Mucosa of stomach (tissue), 1 donor: ENCODE measurements around the gene CLIP4.

Experiments
- H3K27me3 ChIP-seq: one replicate; pipeline ENCODE4 v1.7.0; 2013; ENCODE audit warnings: mild to moderate bottlenecking, low read length; ENCODE audit not compliant: control insufficient read depth, insufficient read depth
- H3K36me3 ChIP-seq: one replicate; pipeline ENCODE4 v1.7.0; 2013; ENCODE audit warnings: low read length; ENCODE audit not compliant: control insufficient read depth, insufficient read depth
- H3K4me1 ChIP-seq: one replicate; pipeline ENCODE4 v1.7.0; 2013; ENCODE audit warnings: mild to moderate bottlenecking, low read length; ENCODE audit not compliant: control insufficient read depth, insufficient read depth
- H3K4me3 ChIP-seq: one replicate; pipeline ENCODE4 v1.7.0; 2013; ENCODE audit warnings: low read length
- H3K9ac ChIP-seq: one replicate; pipeline ENCODE4 v1.7.0; 2013; ENCODE audit warnings: mild to moderate bottlenecking, low read length, moderate library complexity
- H3K9me3 ChIP-seq: one replicate; pipeline ENCODE4 v1.7.0; 2013; ENCODE audit warnings: mild to moderate bottlenecking, low read length, moderate library complexity; ENCODE audit not compliant: control insufficient read depth
- donor health status: Pancreatic carcinoma.

The CLIP4 gene

DNA sequence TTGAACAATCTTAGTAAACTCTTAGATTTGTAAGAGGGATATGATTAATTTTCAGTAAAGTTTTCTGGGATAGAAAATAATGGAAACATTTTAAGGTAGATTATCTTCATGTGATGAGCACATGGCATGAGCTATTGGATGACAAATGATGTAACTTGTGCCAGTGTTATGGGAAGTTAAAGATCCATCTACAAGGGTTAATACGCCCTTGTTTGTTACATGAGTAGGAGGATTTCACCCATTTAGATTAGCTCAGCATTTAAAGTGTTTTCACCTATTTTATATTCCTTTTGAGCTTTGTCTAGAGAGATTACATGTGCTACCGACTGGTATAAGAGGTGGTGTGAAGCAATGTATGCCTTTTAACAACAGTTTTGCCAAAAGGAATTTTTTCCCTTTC is 5.6 kb downstream of the CLIP4 start:
- Histone ChIP-seq H3K9ac (no peak overlapping the region), H3K9me3 (no peaks in the 10 kb centered on the region)

DNA sequence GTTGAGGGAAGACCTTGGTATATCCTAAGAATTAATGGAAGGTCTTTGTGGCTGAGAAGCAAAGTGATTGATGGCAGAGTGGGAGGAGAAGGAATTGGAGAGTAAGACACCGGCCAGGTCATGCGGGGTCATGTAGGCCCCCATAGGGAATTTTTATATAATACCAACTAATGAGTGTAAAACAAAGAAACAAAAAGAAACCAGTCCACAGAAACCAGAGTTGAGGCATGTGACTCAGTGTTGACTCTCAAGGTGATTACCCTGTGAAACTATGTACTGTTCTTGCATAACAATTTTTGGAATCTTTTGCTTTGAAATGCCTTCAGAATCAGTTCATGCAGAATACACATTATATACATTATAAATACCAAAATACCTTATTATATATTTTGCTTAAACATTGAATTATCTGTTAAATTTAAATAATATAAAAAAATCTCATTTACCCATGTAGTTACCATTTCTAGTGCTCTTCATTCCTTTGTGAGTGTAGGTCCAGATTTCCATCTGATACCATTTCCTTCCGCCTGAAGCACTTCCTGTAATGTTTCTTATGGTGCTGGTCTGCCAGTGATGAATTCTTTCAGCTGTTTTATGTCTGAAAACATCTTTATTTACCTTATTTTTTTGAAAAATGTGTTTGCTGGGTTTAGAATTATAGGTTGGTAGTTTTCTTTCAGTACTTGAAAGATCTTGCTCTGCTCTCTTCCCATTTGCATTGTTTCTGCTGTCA is 8.6 kb downstream of the CLIP4 start:
- Histone ChIP-seq H3K4me1 (no peaks in the 10 kb centered on the region), H3K27me3 (no peaks in the 10 kb centered on the region), H3K36me3 (no peaks in the 10 kb centered on the region)

More for the DNA sequence above, 5.6 kb downstream of the CLIP4 start:
- Histone ChIP-seq H3K4me3 (no peak overlapping the region), H3K27me3 (no peaks in the 10 kb centered on the region), H3K36me3 (no peaks in the 10 kb centered on the region), H3K4me1 (peaks cover 12% of the 10 kb centered on the region)

DNA sequence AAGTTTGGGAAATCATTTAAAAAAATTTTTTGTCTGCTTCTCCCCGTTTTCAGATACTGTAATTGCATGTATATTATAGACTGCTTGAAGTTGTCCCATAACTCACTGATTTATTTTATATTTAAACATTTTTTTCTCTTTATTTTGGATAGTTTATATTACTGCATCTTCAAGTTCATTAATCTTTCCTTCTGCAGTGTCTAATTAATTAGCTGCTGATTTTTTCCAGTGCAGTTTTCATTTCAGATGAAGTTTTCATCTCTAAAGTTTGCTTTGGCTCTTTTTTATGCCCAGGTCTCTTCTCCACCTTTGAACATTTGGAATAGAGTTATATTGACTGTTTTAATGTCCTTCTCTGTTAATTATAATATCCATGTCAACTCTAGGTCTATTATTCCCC is 9.3 kb downstream of the CLIP4 start:
- Histone ChIP-seq H3K4me1 (peaks cover 2% of the 10 kb centered on the region), H3K4me3 (no peak overlapping the region), H3K9me3 (no peaks in the 10 kb centered on the region), H3K36me3 (no peaks in the 10 kb centered on the region), H3K9ac (no peak overlapping the region), H3K27me3 (no peaks in the 10 kb centered on the region)

More for the DNA sequence above, 8.6 kb downstream of the CLIP4 start:
- Histone ChIP-seq H3K9me3 (no peaks in the 10 kb centered on the region), H3K4me3 (no peak overlapping the region), H3K9ac (no peak overlapping the region)

DNA sequence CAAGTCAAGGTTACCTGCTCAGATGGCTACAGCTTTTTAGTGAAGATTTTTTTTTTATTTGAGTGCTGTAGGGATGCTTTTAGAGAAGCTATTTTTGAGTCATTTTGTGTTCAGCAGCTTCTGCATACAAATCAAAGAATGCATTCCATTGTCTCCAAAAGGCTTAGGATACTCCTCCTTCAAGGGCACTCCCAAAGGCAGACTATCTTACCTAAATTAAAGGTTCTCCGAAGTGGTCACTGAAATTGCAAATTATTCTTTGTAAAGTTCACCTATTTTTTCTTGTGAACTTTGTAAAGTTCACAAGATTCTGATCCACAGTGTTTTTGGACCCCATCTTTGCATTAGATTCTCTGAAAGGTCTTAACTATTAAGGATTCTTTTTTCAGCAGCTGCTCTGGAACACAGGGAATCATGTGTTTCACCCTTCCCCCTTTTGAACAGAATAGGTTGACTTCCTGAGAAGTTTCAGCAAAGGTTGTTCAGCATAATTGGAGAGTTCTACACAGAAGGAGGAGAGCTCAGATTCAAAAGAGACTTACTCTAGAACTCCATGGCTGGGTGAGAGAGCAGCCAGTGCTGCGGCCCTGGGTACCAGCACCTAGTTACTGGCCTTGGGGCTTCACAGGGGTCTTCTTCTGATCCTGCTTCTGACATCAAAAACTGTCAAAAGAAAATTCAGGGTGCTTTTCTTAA is 14.5 kb downstream of the CLIP4 start:
- H3K4me3 ChIP-seq = no peak overlapping the region
- no peak overlapping the region for H3K9ac ChIP-seq
- no peaks in the 10 kb centered on the region for H3K36me3 ChIP-seq
- H3K27me3 ChIP-seq = no peaks in the 10 kb centered on the region
- no peaks in the 10 kb centered on the region for H3K9me3 ChIP-seq
- peaks cover 13% of the 10 kb centered on the region for H3K4me1 ChIP-seq

DNA sequence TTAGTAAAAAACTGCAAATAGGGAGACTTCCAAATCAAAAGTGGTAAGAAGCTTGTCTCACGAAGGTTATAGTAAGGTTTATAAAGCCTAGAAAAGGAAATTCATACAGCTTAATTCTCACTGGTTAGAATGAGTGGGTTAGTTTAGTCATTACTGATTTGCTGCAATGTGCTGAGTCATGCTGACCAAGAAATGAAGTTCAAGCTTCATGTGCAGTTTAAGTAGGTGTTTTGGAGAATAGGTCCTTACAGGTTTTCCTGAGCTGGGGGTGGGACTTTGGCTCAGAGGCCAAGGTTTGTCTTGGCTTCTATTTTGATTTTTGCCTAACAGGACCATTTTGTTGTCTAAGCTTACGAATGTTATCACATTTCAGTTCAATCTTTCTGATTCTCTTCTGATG is 15.1 kb downstream of the CLIP4 start:
- Histone ChIP-seq H3K9ac (no peak overlapping the region), H3K4me3 (no peak overlapping the region), H3K27me3 (no peaks in the 10 kb centered on the region), H3K4me1 (peaks cover 13% of the 10 kb centered on the region), H3K36me3 (no peaks in the 10 kb centered on the region), H3K9me3 (no peaks in the 10 kb centered on the region)

DNA sequence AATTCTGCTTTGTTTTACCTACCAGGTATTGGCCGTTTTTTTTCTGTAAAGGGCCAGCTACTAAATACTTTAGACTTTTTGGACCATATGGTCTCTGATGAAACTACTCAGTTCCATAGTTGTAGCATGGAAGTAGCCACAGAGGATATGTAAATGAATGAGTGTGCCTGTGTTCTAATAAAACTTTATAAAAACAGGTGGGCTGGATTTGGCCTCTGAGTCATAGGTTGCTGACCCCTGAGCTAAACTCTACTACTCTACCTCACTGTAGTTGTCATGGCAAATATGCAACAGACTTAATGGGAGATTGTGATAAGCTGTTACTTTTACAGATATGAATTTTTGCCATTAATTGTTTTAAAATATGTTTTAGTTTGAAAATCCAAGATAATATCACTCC is 19.7 kb downstream of the CLIP4 start:
- peaks cover 6% of the 10 kb centered on the region for H3K4me1 ChIP-seq
- H3K27me3 ChIP-seq = no peaks in the 10 kb centered on the region
- H3K9me3 ChIP-seq = no peaks in the 10 kb centered on the region
- no peaks in the 10 kb centered on the region for H3K36me3 ChIP-seq
- H3K4me3 ChIP-seq = no peak overlapping the region
- H3K9ac ChIP-seq = no peak overlapping the region

GRCh38 chr2:29139152-29139551 is 23.9 kb downstream of the CLIP4 start:
- no peak overlapping the region for H3K9ac ChIP-seq
- no peaks in the 10 kb centered on the region for H3K36me3 ChIP-seq
- no peaks in the 10 kb centered on the region for H3K27me3 ChIP-seq
- no peaks in the 10 kb centered on the region for H3K9me3 ChIP-seq
- no peaks in the 10 kb centered on the region for H3K4me1 ChIP-seq
- no peak overlapping the region for H3K4me3 ChIP-seq

GRCh38 chr2:29139731-29140130 is 24.5 kb downstream of the CLIP4 start:
- Histone ChIP-seq H3K4me1 (no peaks in the 10 kb centered on the region), H3K4me3 (no peak overlapping the region), H3K9ac (no peak overlapping the region), H3K27me3 (no peaks in the 10 kb centered on the region), H3K9me3 (no peaks in the 10 kb centered on the region), H3K36me3 (no peaks in the 10 kb centered on the region)

DNA sequence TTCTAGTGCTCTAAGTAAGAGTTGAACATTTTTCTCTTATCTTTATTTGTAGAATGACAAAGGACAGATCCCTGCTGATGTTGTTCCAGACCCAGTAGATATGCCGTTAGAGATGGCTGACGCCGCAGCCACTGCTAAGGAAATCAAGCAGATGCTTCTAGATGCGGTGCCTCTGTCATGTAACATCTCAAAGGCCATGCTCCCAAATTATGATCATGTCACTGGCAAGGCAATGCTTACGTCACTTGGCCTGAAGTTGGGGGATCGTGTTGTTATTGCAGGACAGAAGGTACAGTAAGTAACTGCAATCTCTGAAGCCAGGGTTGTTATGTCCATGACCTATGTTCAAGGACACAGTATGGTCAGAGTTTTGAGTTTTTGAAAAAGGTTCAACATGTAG is 28.4 kb downstream of the CLIP4 start:
- Histone ChIP-seq H3K9ac (no peak overlapping the region), H3K9me3 (no peaks in the 10 kb centered on the region), H3K36me3 (no peaks in the 10 kb centered on the region), H3K4me3 (no peak overlapping the region), H3K4me1 (no peaks in the 10 kb centered on the region), H3K27me3 (no peaks in the 10 kb centered on the region)

DNA sequence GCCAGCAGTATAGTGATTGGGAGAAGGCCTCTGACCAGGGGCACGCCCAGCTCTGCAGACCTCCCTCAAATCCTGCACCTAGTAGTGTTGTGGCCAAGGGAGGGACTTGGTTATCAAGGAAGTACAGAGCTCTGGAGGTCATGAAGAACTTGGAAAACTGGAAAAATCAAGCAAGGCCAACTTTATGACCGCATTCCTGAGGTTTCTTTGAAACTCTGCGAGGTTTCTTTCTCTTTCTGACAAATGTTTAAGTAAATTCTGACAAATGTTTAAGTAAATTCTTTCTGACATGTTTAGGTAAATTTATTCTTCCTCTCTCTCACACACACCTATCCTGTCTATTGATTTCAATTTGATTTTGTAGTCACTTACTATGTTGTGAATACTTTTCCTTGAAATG is 31.0 kb downstream of the CLIP4 start:
- H3K4me3 ChIP-seq = no peak overlapping the region
- H3K9ac ChIP-seq = no peak overlapping the region
- no peaks in the 10 kb centered on the region for H3K9me3 ChIP-seq
- no peaks in the 10 kb centered on the region for H3K27me3 ChIP-seq
- no peaks in the 10 kb centered on the region for H3K36me3 ChIP-seq
- no peaks in the 10 kb centered on the region for H3K4me1 ChIP-seq

- H3K36me3 ChIP-seq = no peaks in the 10 kb centered on the region
- no peaks in the 10 kb centered on the region for H3K4me1 ChIP-seq
- H3K9me3 ChIP-seq = no peaks in the 10 kb centered on the region
- H3K9ac ChIP-seq = no peak overlapping the region
- no peaks in the 10 kb centered on the region for H3K27me3 ChIP-seq
- no peak overlapping the region for H3K4me3 ChIP-seq
These were observed 32.7 kb downstream of the CLIP4 start for GRCh38 chr2:29147963-29148362.

- Histone ChIP-seq H3K4me1 (no peaks in the 10 kb centered on the region), H3K4me3 (no peak overlapping the region), H3K9ac (no peak overlapping the region), H3K27me3 (no peaks in the 10 kb centered on the region), H3K9me3 (no peaks in the 10 kb centered on the region), H3K36me3 (no peaks in the 10 kb centered on the region)
These were observed 39.4 kb downstream of the CLIP4 start for GRCh38 chr2:29154610-29155009.
